ENCODE results near the gene SAMD9L. TPM values are rescaled to one million over a fixed set of nuclear protein-coding genes. Genes with fewer than 3 reads are reported as not detected.

SAMD9L gene
- polyA plus RNA-seq, 1 donor: 6.5 TPM

- Histone ChIP-seq H3K27ac (ENCODE audit: low read length) (no peak overlapping the region), H3K4me3 (ENCODE audit: low read length) (no peak overlapping the region), H3K27me3 (ENCODE audit: control insufficient read depth, insufficient read depth, low read length) (no peaks in the 10 kb centered on the region), H3K36me3 (ENCODE audit: control insufficient read depth, insufficient read depth, low read length) (no peaks in the 10 kb centered on the region), H3K4me1 (ENCODE audit: control insufficient read depth, insufficient read depth, low read length) (peaks cover 4% of the 10 kb centered on the region), H3K9me3 (ENCODE audit: control insufficient read depth, low read depth, low read length) (peaks cover 4% of the 10 kb centered on the region)
- WGBS (ENCODE audit: insufficient coverage, low lambda C conversion rate): no CpG with 5 or more reads among the region's 12 CpGs
- DNase-seq: peak in 1 of 2 donors; percentile 14
Observed at GRCh38 chr7:93120592-93121549, 27.3 kb downstream of the SAMD9L start.

GRCh38 chr7:93119191-93119905 is 28.8 kb downstream of the SAMD9L start:
- peaks cover 4% of the 10 kb centered on the region for H3K9me3 ChIP-seq (ENCODE audit: control insufficient read depth, low read depth, low read length)
- no peak overlapping the region for H3K4me3 ChIP-seq (ENCODE audit: low read length)
- H3K27ac ChIP-seq (ENCODE audit: low read length): no peak overlapping the region
- DNase-seq: no peak
- H3K36me3 ChIP-seq (ENCODE audit: control insufficient read depth, insufficient read depth, low read length): no peaks in the 10 kb centered on the region
- H3K4me1 ChIP-seq (ENCODE audit: control insufficient read depth, insufficient read depth, low read length): peaks cover 4% of the 10 kb centered on the region
- WGBS (ENCODE audit: insufficient coverage, low lambda C conversion rate): no CpG with 5 or more reads among the region's 4 CpGs
- no peaks in the 10 kb centered on the region for H3K27me3 ChIP-seq (ENCODE audit: control insufficient read depth, insufficient read depth, low read length)

- Histone ChIP-seq H3K27me3 (ENCODE audit: control insufficient read depth, insufficient read depth, low read length) (no peaks in the 10 kb centered on the region), H3K9me3 (ENCODE audit: control insufficient read depth, low read depth, low read length) (peaks cover 4% of the 10 kb centered on the region), H3K36me3 (ENCODE audit: control insufficient read depth, insufficient read depth, low read length) (no peaks in the 10 kb centered on the region), H3K4me3 (ENCODE audit: low read length) (peak within 1 kb of the TSS; percentile 44), H3K4me1 (ENCODE audit: control insufficient read depth, insufficient read depth, low read length) (peaks cover 4% of the 10 kb centered on the region), H3K27ac (ENCODE audit: low read length) (peak within 1 kb of the TSS; percentile 54)
- peak; percentile 61 to 72 for DNase-seq
- no CpG with 5 or more reads among the region's 4 CpGs for WGBS (ENCODE audit: insufficient coverage, low lambda C conversion rate)
Observed at GRCh38 chr7:93117852-93118530, 30.2 kb downstream of the SAMD9L start, which contains the start of gene SAMD9. Gene SAMD9 (minus strand): TSS chr7:93117979. CDS start chr7:93106097, 11,882 bp downstream.

- Histone ChIP-seq H3K36me3 (ENCODE audit: control insufficient read depth, insufficient read depth, low read length) (no peaks in the 10 kb centered on the region), H3K4me1 (ENCODE audit: control insufficient read depth, insufficient read depth, low read length) (peaks cover 4% of the 10 kb centered on the region), H3K27ac (ENCODE audit: low read length) (no peak overlapping the region), H3K27me3 (ENCODE audit: control insufficient read depth, insufficient read depth, low read length) (no peaks in the 10 kb centered on the region), H3K4me3 (ENCODE audit: low read length) (peak overlapping the region; percentile 44), H3K9me3 (ENCODE audit: control insufficient read depth, low read depth, low read length) (peaks cover 4% of the 10 kb centered on the region)
- DNase-seq: no peak
- WGBS (ENCODE audit: insufficient coverage, low lambda C conversion rate): no CpG with 5 or more reads among the region's 1 CpG
Observed at GRCh38 chr7:93117327-93117726, 30.9 kb downstream of the SAMD9L start.

- Histone ChIP-seq H3K9me3 (ENCODE audit: control insufficient read depth, low read depth, low read length) (peaks cover 2% of the 10 kb centered on the region), H3K4me3 (ENCODE audit: low read length) (no peak overlapping the region), H3K27me3 (ENCODE audit: control insufficient read depth, insufficient read depth, low read length) (no peaks in the 10 kb centered on the region), H3K4me1 (ENCODE audit: control insufficient read depth, insufficient read depth, low read length) (peaks cover 4% of the 10 kb centered on the region), H3K27ac (ENCODE audit: low read length) (no peak overlapping the region), H3K36me3 (ENCODE audit: control insufficient read depth, insufficient read depth, low read length) (no peaks in the 10 kb centered on the region)
- DNase-seq: no peak
- 79% methylated on average over 4 of the region's 7 CpGs for WGBS (ENCODE audit: insufficient coverage, low lambda C conversion rate)
Observed at GRCh38 chr7:93115796-93116195, 32.4 kb downstream of the SAMD9L start.

- WGBS (ENCODE audit: insufficient coverage, low lambda C conversion rate): no CpG with 5 or more reads among the region's 13 CpGs
- peaks cover 7% of the 10 kb centered on the region for H3K9me3 ChIP-seq (ENCODE audit: control insufficient read depth, low read depth, low read length)
- no peaks in the 10 kb centered on the region for H3K27me3 ChIP-seq (ENCODE audit: control insufficient read depth, insufficient read depth, low read length)
- H3K4me1 ChIP-seq (ENCODE audit: control insufficient read depth, insufficient read depth, low read length): no peaks in the 10 kb centered on the region
- no peak overlapping the region for H3K4me3 ChIP-seq (ENCODE audit: low read length)
- no peak for DNase-seq
- no peak overlapping the region for H3K27ac ChIP-seq (ENCODE audit: low read length)
- peaks cover 11% of the 10 kb centered on the region for H3K36me3 ChIP-seq (ENCODE audit: control insufficient read depth, insufficient read depth, low read length)
Observed at GRCh38 chr7:93108003-93108402, 40.2 kb downstream of the SAMD9L start.

- peaks cover under 1% of the 10 kb centered on the region for H3K9me3 ChIP-seq (ENCODE audit: control insufficient read depth, low read depth, low read length)
- no peaks in the 10 kb centered on the region for H3K4me1 ChIP-seq (ENCODE audit: control insufficient read depth, insufficient read depth, low read length)
- H3K27ac ChIP-seq (ENCODE audit: low read length): no peak overlapping the region
- DNase-seq: no peak
- H3K27me3 ChIP-seq (ENCODE audit: control insufficient read depth, insufficient read depth, low read length): no peaks in the 10 kb centered on the region
- no peaks in the 10 kb centered on the region for H3K36me3 ChIP-seq (ENCODE audit: control insufficient read depth, insufficient read depth, low read length)
- no CpG with 5 or more reads among the region's 2 CpGs for WGBS (ENCODE audit: insufficient coverage, low lambda C conversion rate)
- no peak overlapping the region for H3K4me3 ChIP-seq (ENCODE audit: low read length)
Observed at GRCh38 chr7:93097388-93097787, 50.8 kb downstream of the SAMD9L start.

GRCh38 chr7:93092757-93093370 is 55.3 kb downstream of the SAMD9L start:
- no peaks in the 10 kb centered on the region for H3K36me3 ChIP-seq (ENCODE audit: control insufficient read depth, insufficient read depth, low read length)
- DNase-seq: no peak
- no CpG with 5 or more reads among the region's 1 CpG for WGBS (ENCODE audit: insufficient coverage, low lambda C conversion rate)
- H3K9me3 ChIP-seq (ENCODE audit: control insufficient read depth, low read depth, low read length): peaks cover 3% of the 10 kb centered on the region
- no peaks in the 10 kb centered on the region for H3K4me1 ChIP-seq (ENCODE audit: control insufficient read depth, insufficient read depth, low read length)
- H3K27me3 ChIP-seq (ENCODE audit: control insufficient read depth, insufficient read depth, low read length): no peaks in the 10 kb centered on the region
- no peak overlapping the region for H3K27ac ChIP-seq (ENCODE audit: low read length)
- H3K4me3 ChIP-seq (ENCODE audit: low read length): no peak overlapping the region
